ENCODE measurements around the gene POLR3H. TPM values are rescaled to one million over a fixed set of nuclear protein-coding genes. Genes with fewer than 3 reads are reported as not detected.

POLR3H gene
- total and polyA plus RNA-seq, 2 of the 4 experiments (the other 2 are of a cell fraction) = 37.8 to 67.8 TPM

DNA sequence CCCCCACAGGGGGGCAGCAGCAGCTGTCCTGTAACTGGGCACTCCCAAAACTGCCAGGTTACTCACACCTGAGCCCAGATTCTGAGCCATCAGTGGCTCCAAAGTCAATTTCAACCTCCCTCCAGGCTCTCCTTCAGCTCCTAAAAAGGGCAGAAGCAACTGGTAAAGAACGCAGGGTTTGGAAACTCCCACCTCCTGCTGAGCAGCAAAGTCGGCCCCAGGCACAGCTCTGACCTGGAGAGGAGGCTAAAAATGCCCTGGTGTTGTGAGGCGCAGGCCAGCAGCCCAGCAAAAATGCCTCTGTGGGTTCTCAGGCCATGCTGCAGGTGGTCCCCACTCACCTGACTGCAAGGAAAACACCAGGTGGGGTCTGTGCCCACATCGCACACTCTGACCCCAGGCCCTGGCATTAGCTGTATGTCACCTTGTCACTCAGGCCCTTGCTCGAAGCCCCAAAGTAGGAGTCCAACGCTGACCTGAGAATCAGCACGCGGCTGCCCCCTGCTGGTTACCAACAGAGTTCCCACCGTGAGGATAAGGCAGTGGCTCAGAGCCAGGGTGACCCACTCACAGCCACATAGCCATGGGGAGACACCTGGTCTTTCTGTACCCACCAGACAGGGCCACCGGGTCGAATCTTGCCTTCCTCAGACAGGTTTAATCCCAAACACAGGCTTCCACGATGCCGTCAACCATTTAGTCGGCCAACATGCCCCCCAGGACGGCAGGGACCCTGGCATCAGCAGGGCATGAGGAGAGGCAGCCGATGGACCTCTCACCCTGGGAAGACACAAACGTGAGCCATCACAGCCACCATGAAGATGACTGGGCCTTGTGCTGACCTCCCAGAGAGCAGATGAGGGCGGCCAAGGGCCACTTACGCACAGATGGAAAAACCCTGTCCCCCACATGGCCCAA, 11.1 kb downstream of the POLR3H start (continued):
- no peak for TF ChIP-seq BHLHE40 (IDR thresholded peaks at IDR 0.05; ENCODE audit: low read depth, low read length)
- no peak for TF ChIP-seq POLR2A (IDR thresholded peaks at IDR 0.05; ENCODE audit: low read depth, low read length)
- no peak for TF ChIP-seq FOS (IDR thresholded peaks at IDR 0.05; ENCODE audit: low read depth, low read length)

DNA sequence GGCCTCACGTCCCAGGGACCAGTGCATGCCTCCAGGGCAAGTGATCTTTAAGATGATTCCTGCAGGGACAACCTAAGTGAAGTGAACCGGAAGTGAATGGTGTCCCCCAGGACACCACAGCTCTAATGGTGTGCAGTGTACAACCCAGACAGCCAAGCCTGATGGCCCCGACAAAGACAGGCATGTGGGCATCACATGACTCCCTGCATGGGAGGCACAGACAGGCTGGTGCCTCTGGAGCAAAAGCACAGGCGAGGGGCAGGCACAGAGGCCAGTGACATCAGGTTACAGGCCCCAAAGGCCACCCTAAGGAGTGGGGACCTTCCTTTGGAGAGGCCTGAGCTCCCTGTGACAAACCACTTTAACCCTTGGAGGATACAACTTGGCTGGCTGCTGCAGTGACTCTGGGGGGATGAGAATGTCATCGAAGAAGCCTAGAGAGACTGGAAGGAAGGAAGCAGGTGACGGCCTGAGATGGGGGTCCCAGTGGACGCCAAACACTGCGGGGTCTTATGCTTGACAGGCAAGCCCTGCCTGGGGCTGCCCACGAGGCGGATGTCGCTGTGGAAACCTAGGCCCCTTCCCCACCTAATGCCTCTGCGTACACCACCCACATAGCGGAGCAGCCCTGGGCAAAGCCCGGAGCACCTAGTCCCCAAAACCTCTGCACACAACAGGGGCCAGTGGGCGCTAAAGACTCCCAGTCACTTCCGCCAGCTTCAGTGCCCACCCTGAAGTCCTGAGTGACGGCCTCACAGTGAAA, 12.4 kb downstream of the POLR3H start:
- DNase-seq (no peak), ATAC-seq (ENCODE audit: low read depth) (no peak)
- no TSS peak for BruUV-seq (replicated peaks)
- POLR2A ChIA-PET (ENCODE audit: unreplicated experiment) = no interaction called here
- Histone ChIP-seq H2AFZ (replicated peaks; ENCODE audit: low read length, poor library complexity) (no peak overlapping the region), H2BK5ac (ENCODE audit: low read depth, low read length, poor library complexity, severe bottlenecking) (no peak overlapping the region), H3K79me1 (ENCODE audit: low read depth in 1 of 2, low read length in 2 of 2) (peaks cover 17 to 57% of the 10 kb centered on the region in 2 experiments; a peak in 3 of 4 replicates), H2BK15ac (ENCODE audit: low read depth, low read length) (no peak overlapping the region), H2AK5ac (ENCODE audit: low read depth, low read length) (no peak overlapping the region), H3K23ac (ENCODE audit: low read depth, low read length) (no peak overlapping the region; the same call in 1 of the 2 replicates), H4K91ac (ENCODE audit: insufficient read depth, low read depth, low read length) (no peak overlapping the region), H3K4me2 (ENCODE audit: low read depth, low read length) (no peak overlapping the region), H4K8ac (ENCODE audit: low read depth in 2 of 2, low read length in 2 of 2) (no peak overlapping the region), H3K27me3 (ENCODE audit: control insufficient read depth, insufficient read depth, low read length) (no peaks in the 10 kb centered on the region), H2AK9ac (replicated peaks; ENCODE audit: low read depth, low read length, poor library complexity) (peak overlapping the region; percentile 79), H3K9me3 (ENCODE audit: control insufficient read depth, insufficient read depth, low read length) (no peaks in the 10 kb centered on the region), H2BK120ac (ENCODE audit: low read depth, low read length) (no peak overlapping the region), H3K14ac (replicated peaks; ENCODE audit: low read depth, low read length) (no peak overlapping the region), H3K4me3 (ENCODE audit: insufficient read depth, low read depth, low read length) (no peak overlapping the region), H3K27ac (ENCODE audit: insufficient read depth, low read length) (no peak overlapping the region), H3K9ac (ENCODE audit: low read depth, low read length) (no peak overlapping the region), H3K4ac (ENCODE audit: low read depth, low read length) (no peak overlapping the region), H3K18ac (ENCODE audit: low read depth, low read length) (no peak overlapping the region), H4K20me1 (ENCODE audit: insufficient read depth, low read length) (peaks cover 50% of the 10 kb centered on the region), H3K4me1 (ENCODE audit: control insufficient read depth, insufficient read depth, low read length) (no peaks in the 10 kb centered on the region), H4K5ac (ENCODE audit: low read depth, low read length) (no peak overlapping the region), H3K9me1 (ENCODE audit: insufficient read depth, low read length) (0 out of 2 replicates have a peak, but pooled peaks cover 2% of the 10 kb centered on the region), H3K36me3 (ENCODE audit: control insufficient read depth, insufficient read depth, low read length) (peaks cover 56% of the 10 kb centered on the region), H3K56ac (ENCODE audit: extremely low read depth, insufficient read depth, low read length) (no peak overlapping the region), H2BK20ac (ENCODE audit: low read depth, low read length) (no peak overlapping the region)
- intact Hi-C loops (cut with micrococcal nuclease) = no loop called here
- TF ChIP-seq RAD21 (IDR thresholded peaks at IDR 0.05; ENCODE audit: low read length) (no peak), CHD1 (IDR thresholded peaks at IDR 0.05; ENCODE audit: low read depth, low read length) (no peak), NFE2L2 (IDR thresholded peaks at IDR 0.05; ENCODE audit: low read depth, low read length) (no peak), POLR2A (IDR thresholded peaks at IDR 0.05; ENCODE audit: low read depth, low read length) (no peak), FOS (IDR thresholded peaks at IDR 0.05; ENCODE audit: low read depth, low read length) (no peak), MXI1 (IDR thresholded peaks at IDR 0.05; ENCODE audit: borderline replicate concordance, low read depth, low read length) (no peak), RFX5 (IDR thresholded peaks at IDR 0.05; ENCODE audit: low read depth, low read length) (no peak), SMC3 (IDR thresholded peaks at IDR 0.05; ENCODE audit: low read depth, low read length) (no peak), MAZ (IDR thresholded peaks at IDR 0.05; ENCODE audit: borderline replicate concordance, low read depth, low read length) (no peak), BHLHE40 (IDR thresholded peaks at IDR 0.05; ENCODE audit: low read depth, low read length) (no peak), MAFK (IDR thresholded peaks at IDR 0.05; ENCODE audit: low read depth, low read length) (no peak)
- CTCF ChIA-PET = no interaction called here
- dilution Hi-C loops (cut with HindIII; ENCODE audit: low sequenced_read_pairs, unreplicated experiment) = no loop called here
- in situ Hi-C loops (cut with MboI; ENCODE audit: low sequenced_read_pairs) = no loop called here
- WGBS, 2 experiments (ENCODE audit: extremely low coverage in 2 of 2, insufficient read length in 1 of 2) = 98% methylated on average over 8 of the region's 17 CpGs; no CpG with 5 or more reads in 1 of the 2 experiments
